ENCODE data around the gene EIF4EBP3. TPM values are rescaled to one million over a fixed set of nuclear protein-coding genes. Genes with fewer than 3 reads are reported as not detected.

Gene EIF4EBP3
- total RNA-seq, 1 donor from 2014 or later, result 20.6 TPM

DNA sequence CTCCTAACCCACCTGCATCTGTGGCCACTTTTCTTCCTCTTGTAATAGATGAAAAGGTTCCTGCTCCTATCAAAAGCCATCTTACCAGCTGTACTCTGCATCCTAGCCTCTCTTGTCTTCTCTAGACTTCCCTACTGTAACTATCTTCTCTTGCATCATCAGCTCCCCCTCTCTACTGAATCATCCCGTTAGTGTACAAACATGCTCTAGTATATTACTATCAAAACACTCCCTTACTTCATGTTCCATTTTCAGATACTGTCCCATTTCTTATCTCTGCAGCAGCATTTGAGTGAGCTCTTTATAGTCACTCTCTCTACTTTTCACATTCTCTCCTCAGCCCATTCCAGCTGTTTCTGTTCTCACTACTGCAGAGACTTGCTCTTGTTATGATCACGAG, 7.0 kb downstream of the EIF4EBP3 start:
- intact Hi-C loops (cut with DNase I), result no loop called here
- no peak for DNase-seq (ENCODE audit: low spot score)

- DNase-seq (ENCODE audit: low spot score), result no peak
- intact Hi-C loops (cut with DNase I), result no loop called here
These were observed 8.4 kb downstream of the EIF4EBP3 start for GRCh38 chr5:140555747-140556312.

DNA sequence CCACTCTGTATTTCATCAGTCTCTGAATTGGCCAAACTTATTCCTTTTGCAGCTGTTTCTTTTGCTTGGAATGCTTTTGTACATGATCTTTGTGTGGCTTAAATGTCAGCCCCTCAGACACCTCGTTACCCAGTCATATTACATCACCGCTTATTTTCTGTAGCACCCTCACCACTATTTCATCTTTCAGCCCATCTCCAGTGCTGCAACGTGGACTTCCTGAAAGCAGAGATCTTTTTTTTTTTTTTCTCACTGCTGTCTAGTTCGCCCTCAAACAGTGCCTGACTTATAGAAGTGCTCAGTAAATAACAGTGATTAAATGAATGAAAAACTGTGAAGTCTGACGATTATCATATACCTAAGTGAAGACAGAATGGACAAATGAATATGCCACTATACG, 9.0 kb downstream of the EIF4EBP3 start:
- no peak for DNase-seq (ENCODE audit: low spot score)
- intact Hi-C loops (cut with DNase I), result no loop called here

GRCh38 chr5:140557136-140557805, 9.8 kb downstream of the EIF4EBP3 start, which contains the start of gene SRA1:
Gene SRA1, minus strand, starts transcription at chr5:140557473. Its CDS starts 21 bp downstream, at chr5:140557452.
- peak; percentile 98 for DNase-seq (ENCODE audit: low spot score)
- intact Hi-C loops (cut with DNase I), result no loop called here

GRCh38 chr5:140557965-140558364, 10.5 kb downstream of the EIF4EBP3 start:
- intact Hi-C loops (cut with DNase I), result no loop called here

GRCh38 chr5:140558542-140558941, 11.1 kb downstream of the EIF4EBP3 start:
- DNase-seq (ENCODE audit: low spot score), result no peak
- intact Hi-C loops (cut with DNase I), result no loop called here

More at GRCh38 chr5:140557965-140558364, 10.5 kb downstream of the EIF4EBP3 start:
- DNase-seq (ENCODE audit: low spot score), result no peak

- no peak for DNase-seq (ENCODE audit: low spot score)
- intact Hi-C loops (cut with DNase I), result loop anchor here (5.0 kb wide), 1 partner anchor 87 kb away; the partner anchor contains the start of genes IK and NDUFA2
These were observed 12.8 kb downstream of the EIF4EBP3 start for GRCh38 chr5:140560227-140560626.

GRCh38 chr5:140561753-140562523, 14.5 kb downstream of the EIF4EBP3 start:
- DNase-seq (ENCODE audit: low spot score), result no peak
- intact Hi-C loops (cut with DNase I), result loop anchor here (5.0 kb wide), 1 partner anchor 85 kb away; the partner anchor contains the start of genes IK and NDUFA2

- DNase-seq (ENCODE audit: low spot score), result no peak
These were observed 16.1 kb downstream of the EIF4EBP3 start for GRCh38 chr5:140563596-140563995.

GRCh38 chr5:140564196-140565023, 16.9 kb downstream of the EIF4EBP3 start, which contains the start of the genes APBB3 and SLC35A4:
Gene APBB3, minus strand, starts transcription at chr5:140564598. Its CDS starts 353 bp downstream, at chr5:140564245.
Gene SLC35A4, plus strand, starts transcription at chr5:140564828. Its CDS starts 2,342 bp downstream, at chr5:140567170.
- intact Hi-C loops (cut with DNase I), result loop anchor here (2.0 to 5.0 kb wide), 3 partner anchors 73 to 126 kb away; partner anchors contain the start of genes HARS1, HARS2, IK and NDUFA2
- peak; percentile 98 for DNase-seq (ENCODE audit: low spot score)

More at GRCh38 chr5:140563596-140563995, 16.1 kb downstream of the EIF4EBP3 start:
- intact Hi-C loops (cut with DNase I), result loop anchor here (5.0 kb wide), 1 partner anchor 84 kb away; the partner anchor contains the start of genes IK and NDUFA2

DNA sequence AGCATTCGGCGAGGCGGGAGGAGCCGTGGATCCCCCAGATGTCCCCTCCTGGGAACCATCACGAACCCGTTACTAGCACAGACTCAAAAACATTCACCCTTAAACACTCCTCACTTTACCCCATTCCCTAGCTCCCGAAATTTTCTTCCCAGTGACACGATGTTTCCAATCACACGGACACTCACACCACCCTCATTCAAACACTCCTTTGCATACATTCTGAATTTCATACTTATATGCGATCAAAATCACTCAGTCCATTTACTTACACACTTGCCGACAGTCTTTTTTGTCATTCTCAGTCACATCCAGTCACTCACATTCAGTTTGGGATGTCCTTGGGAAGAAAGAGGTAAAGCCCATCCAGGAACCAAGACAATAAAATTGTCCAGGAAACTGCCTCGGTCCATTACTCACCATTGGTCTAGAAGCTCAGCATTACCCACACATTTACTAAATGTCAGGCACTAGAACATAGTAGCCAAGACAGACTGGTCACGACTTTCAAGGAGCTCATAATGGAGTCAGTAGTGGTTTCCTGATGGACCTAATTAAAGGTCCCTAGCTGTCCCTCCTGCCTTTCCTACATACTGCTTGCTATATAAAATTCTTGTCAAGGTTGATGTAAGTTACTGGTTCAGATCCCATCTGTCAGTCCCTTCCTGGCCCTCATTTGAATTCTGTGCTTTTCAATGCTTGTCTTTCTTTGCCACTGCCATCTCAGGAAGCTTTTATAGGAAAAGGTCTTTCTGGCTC, 17.7 kb downstream of the EIF4EBP3 start:
- DNase-seq (ENCODE audit: low spot score), result no peak
- intact Hi-C loops (cut with DNase I), result loop anchor here (2.0 to 5.0 kb wide), 2 partner anchors 72 to 126 kb away; partner anchors contain the start of genes HARS1, HARS2 and TMCO6

DNA sequence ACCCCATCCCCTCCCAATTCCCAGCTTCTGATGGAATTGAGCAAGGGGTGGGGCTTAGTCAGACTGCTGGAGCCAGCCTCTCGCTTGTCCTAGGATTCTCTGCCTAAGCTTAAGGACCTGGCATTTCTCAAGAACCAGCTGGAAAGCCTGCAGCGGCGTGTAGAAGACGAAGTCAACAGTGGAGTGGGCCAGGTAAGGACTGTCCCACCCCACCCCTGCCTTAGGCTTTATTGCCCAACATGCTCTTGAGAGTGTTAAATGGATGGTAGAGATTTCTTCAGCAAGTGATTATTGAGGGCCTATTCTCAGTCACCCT, 18.3 kb downstream of the EIF4EBP3 start:
- no peak for DNase-seq (ENCODE audit: low spot score)
- intact Hi-C loops (cut with DNase I), result loop anchor here (2.0 to 5.0 kb wide), 2 partner anchors 72 to 125 kb away; partner anchors contain the start of genes HARS1, HARS2 and TMCO6

- intact Hi-C loops (cut with DNase I), result loop anchor here (5.0 kb wide), 1 partner anchor 71 kb away; the partner anchor contains the start of gene TMCO6
- DNase-seq (ENCODE audit: low spot score), result no peak
These were observed 19.2 kb downstream of the EIF4EBP3 start for GRCh38 chr5:140566665-140567064.

GRCh38 chr5:140567136-140567818, 19.8 kb downstream of the EIF4EBP3 start:
- intact Hi-C loops (cut with DNase I), result loop anchor here (5.0 kb wide), 1 partner anchor 70 kb away; the partner anchor contains the start of gene TMCO6
- no peak for DNase-seq (ENCODE audit: low spot score)

DNA sequence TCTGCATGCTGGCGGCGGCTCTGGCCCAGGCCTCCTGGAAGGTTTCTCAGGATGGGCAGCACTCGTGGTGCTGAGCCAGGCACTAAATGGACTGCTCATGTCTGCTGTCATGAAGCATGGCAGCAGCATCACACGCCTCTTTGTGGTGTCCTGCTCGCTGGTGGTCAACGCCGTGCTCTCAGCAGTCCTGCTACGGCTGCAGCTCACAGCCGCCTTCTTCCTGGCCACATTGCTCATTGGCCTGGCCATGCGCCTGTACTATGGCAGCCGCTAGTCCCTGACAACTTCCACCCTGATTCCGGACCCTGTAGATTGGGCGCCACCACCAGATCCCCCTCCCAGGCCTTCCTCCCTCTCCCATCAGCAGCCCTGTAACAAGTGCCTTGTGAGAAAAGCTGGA, 20.4 kb downstream of the EIF4EBP3 start:
- DNase-seq (ENCODE audit: low spot score), result no peak
- intact Hi-C loops (cut with DNase I), result loop anchor here (5.0 kb wide), 1 partner anchor 69 kb away; the partner anchor contains the start of gene TMCO6

DNA sequence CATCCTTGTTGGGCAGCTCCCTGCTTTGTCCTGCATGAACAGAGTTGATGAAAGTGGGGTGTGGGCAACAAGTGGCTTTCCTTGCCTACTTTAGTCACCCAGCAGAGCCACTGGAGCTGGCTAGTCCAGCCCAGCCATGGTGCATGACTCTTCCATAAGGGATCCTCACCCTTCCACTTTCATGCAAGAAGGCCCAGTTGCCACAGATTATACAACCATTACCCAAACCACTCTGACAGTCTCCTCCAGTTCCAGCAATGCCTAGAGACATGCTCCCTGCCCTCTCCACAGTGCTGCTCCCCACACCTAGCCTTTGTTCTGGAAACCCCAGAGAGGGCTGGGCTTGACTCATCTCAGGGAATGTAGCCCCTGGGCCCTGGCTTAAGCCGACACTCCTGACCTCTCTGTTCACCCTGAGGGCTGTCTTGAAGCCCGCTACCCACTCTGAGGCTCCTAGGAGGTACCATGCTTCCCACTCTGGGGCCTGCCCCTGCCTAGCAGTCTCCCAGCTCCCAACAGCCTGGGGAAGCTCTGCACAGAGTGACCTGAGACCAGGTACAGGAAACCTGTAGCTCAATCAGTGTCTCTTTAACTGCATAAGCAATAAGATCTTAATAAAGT, 21.1 kb downstream of the EIF4EBP3 start:
- intact Hi-C loops (cut with DNase I), result loop anchor here (5.0 kb wide), 1 partner anchor 69 kb away; the partner anchor contains the start of gene TMCO6

GRCh38 chr5:140569197-140569596, 21.7 kb downstream of the EIF4EBP3 start:
- intact Hi-C loops (cut with DNase I), result loop anchor here (5.0 kb wide), 1 partner anchor 68 kb away; the partner anchor contains the start of gene TMCO6
- DNase-seq (ENCODE audit: low spot score), result no peak

More for the DNA sequence above, 21.1 kb downstream of the EIF4EBP3 start:
- DNase-seq (ENCODE audit: low spot score), result no peak

Data from cardiac septum (tissue), 1 donor.